AG08395 (cell line): Measurements from ENCODE around the gene VPS13D.
A peak's percentile ranks its signal among the peaks of the same experiment; 100 is the strongest.

Experiments
- DNase-seq: peaks from one replicate; pipeline ENCODE4 v3.0.0; 2012; ENCODE audit warnings: mixed read lengths, low spot score

VPS13D gene

DNA sequence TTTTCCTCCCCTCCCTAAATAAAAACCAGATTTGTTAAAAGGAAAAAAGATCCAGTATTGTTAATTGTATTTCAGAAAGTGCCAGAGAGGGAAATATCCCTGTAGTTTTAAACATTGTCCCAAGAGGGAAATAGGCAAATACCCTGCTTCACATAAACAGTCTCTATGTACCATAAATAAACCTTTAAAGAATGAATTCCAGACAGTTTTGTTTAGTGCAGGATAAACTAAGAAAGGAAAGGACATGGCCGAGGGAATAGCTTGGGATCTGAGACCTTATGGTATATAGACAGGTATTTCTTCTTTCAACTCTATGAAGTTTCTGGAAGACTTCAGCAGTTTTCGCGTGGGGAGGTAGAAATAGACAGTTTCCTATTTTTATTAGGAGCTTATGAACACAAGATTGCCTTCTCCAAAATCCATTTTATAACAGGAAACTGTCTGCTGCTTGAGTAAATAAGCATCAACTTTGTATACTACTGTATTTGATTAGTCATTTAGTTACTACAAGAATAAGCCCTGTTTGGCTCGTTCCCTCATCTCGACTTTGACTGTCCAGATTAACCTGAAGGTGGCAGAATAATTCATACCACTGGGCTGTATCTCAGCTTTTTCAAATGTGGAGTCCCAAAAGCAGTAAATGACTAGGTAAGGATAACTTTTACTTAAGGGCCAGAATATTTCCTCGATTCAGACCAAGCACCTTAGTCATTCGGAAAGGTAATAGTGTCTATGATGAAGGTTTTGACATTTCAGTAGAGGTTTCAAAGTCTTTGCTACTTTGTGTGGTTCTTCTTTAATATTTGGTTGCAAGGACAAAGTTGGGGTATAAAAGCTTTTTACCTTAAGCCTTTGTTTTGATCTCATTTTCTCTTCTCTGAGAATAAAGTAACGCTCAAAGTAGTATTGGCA lies 177.5 kb downstream of the VPS13D start:
- peak; percentile 72 for DNase-seq

DNA sequence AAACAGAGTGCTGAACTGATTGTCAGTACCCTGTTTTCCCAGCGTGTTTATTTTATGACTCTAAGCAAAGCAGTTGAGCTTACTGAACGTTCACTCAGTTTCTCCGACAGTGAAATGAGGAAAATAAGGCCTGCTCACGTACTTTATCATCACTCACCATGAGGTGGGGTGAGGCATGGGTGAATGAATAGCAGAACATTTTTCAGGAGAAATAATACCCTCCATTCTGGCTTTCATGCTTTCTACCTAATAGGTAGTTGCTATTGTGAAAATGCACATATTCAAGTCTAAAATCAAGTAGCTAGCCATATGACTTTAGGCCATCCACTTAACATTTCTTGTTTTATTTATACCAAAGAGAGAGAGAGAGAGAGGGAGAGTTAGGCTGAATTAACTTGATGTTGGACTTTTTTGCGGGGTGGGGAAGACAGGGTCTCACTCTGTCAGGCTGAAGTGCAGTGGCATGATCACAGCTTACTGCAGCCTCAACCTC lies 178.2 kb downstream of the VPS13D start:
- DNase-seq, result no peak

DNA sequence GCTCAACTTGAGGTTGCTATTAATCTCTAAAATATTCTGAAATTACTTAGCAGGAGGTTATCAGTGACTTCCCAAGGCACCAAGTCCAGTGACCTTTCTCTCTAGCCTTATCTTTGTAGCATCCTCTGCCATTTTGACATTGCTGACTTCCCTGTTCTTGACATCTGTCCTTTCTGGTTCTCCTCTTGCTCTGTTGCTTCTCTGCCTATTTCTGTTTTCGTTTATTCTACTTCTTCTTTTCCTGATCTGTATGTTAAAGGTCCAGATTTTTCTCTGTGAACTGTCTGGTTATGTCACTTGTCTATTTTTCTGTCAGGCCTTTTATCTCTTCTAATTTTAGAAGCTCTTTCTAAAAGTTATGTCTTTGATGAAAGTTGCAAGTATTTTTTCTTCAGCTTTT lies 178.8 kb downstream of the VPS13D start:
- no peak for DNase-seq

DNA sequence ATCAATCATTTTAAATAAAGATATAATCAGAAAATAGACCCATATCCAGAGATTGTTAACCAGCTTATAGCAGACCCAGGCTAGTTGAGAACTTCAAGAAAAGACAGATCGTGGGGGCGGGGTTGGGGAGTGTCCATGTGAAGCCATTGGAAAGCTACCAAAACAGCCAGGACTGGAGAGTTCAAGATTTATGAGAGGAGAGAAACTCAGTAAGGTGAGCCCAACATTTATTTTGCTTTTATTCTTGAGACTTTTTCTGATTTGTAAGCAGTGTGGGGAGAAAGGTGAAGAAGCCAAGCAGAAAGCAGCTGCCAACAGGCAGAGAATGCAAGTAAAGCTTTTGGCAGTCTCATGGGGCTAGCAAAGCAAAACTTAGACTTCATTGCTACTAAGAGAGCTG lies 179.9 kb downstream of the VPS13D start:
- DNase-seq, result no peak

DNA sequence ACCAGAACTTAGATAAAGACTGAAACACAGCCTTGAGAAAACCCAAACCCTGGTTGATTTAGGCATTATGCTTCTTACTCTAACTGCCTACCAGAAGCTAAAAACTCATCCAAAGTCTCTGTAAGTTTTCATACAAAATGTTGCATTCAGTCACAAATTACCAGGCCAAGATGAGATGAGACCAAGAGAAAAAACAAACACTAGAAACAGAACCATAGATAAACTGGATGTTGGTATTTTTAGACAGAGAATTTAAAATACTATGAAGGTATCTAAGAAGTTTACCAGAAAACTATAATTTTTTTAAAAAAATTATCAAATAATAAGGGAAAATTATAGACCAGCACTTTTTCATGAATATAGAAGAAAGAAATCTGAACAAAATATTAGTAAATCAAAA lies 180.5 kb downstream of the VPS13D start:
- DNase-seq, result no peak

DNA sequence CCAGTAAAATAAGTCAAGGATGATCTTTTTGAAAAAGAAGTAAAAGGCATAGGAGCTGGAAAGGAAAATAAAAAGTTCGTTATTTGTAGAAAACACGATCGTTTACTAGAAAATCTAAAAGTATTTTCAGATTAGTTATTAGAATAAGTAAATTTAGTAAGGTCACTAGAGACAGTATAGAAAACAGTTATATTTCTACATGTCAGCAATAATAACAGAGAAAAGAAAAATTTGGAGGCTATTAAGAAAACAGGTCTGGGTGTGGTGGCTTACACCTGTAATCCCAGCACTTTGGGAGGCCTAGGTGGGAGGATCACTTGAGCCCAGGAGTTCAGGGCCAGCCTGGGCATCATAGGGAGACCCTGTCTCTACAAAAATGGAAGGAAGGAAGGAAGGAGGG lies 181.3 kb downstream of the VPS13D start:
- DNase-seq, result no peak

DNA sequence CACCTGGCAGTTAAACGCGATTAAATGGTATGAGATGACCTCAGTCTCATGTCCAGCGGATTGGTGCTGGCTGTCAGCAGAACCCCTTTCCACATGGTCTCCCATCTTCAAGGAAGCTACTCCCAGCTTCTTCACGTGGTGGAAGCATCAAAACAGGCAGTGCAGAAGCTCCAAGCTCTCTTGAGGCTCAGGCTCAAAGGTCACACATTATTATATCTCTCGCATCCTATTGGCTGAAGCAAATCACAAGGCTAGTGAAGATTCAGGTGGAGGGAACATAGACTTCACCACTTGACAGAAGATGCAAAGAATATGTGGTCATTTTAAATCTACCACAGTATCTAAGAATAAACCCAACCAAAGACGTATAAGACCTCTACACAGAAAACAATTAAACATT lies 181.9 kb downstream of the VPS13D start:
- no peak for DNase-seq

DNA sequence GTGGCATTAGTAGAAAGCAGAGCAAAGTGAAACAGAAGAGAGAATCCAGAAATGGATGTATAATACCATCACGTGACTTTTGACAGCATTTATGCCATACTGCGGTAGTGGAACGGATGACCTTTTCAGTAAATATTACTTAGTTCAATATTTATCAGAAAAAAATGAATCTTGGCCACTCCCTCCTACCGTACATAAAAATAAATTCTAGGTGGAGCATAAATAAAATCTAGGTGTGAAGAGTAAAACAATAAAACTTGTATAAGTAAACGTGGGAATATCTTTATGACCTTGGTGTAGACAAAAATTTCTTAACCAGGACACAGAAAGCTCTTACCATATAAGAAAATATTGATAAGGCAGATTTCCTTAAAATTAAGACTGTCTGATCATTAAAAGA lies 182.6 kb downstream of the VPS13D start:
- no peak for DNase-seq

DNA sequence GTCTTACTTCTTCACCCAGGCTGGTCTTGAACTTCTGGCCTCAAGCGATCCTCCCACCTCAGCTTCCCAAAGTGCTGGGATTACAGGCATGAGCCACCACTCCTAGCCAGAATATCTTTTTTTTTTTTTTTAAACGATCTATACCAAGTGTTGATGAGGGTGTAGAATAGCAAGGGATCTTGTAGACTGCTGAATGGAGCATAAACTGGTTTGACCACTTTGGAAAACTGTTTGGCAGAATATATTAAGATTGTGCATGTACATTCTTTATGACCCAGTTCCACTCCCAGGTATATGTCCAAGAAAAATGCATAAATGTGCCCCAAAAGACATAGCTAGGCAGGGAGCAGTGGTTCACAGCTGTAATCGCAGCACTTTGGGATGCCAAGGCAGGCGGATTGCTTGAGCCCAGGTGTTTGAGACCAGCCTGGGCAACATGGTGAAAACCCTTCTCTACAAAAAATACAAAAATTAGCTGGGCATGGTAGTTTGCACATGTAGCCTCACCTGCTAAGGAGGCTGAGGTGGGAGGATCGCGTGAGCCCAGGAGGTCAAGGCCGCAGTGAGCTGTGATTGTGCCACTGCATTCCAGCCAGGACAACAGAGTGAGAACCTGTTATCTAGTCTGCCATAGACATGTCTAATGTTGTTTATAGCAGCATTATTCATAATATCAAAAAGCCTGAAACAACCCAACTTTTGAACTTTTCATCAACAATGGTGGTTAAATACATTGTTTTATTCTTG lies 184.0 kb downstream of the VPS13D start:
- DNase-seq, result no peak

DNA sequence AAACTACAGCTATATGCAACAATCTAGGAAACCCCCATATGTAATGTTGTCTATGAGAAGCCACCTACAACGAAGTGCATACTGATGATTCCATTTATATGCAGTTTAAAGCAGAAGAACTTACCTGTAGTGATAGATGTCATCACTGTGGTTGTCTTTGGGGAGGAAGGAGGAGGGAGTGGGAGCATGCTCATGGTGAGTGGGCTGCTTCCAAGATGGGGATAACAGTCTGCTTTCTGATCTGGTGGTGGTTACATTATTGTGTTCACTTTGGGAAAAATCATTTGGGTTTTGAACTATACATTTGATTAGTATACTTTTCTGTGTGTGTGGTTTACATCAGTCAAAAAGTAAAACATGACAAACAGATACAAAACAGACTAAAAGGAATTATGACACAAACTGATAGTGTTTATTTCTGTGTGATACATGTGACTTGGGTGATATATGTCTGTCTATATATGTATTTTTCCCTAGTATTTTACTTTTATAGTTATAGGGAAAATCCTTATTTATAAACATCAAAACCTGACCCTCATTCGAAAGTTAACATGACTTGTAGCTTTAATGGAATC lies 184.7 kb downstream of the VPS13D start:
- DNase-seq, result no peak

DNA sequence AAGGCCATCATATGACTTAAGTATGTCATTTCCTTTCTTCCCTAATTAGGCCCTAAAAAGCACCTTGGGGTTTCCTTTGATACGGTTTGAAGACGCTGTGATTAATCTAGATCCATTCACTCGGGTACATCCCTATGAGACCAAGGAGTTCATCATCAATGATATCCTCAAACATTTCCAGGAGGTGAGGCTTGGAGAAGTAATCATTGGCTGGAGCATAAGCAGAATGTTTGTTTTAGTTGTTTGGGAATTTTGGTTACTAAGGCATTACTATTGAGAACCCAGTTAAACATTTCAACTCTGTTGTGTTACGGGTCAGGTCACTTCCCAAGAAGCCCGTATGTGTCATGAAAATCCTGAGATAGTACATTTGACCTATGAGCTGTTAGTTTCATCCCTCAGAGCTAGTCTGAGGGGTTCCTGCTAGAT lies 185.2 kb downstream of the VPS13D start:
- DNase-seq, result no peak

DNA sequence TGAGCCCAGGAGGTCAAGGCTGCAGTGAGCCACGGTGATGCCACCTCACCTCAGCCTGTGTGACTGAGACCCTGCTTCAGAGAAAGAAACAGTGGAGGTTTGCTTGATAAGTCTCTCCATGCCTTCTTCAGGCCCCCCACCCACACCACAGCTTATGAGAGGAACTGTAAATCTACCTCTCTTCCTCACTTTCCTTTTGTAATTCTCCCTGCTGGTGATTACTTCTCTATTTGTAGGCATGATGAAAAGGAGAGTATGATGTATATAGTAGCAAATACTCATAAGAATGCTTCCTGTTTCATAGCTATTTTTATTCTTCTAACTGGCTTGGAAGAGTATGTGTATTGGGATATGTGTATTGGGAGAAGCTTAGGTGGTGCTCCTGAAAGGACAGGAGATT lies 186.3 kb downstream of the VPS13D start:
- DNase-seq, result no peak

DNA sequence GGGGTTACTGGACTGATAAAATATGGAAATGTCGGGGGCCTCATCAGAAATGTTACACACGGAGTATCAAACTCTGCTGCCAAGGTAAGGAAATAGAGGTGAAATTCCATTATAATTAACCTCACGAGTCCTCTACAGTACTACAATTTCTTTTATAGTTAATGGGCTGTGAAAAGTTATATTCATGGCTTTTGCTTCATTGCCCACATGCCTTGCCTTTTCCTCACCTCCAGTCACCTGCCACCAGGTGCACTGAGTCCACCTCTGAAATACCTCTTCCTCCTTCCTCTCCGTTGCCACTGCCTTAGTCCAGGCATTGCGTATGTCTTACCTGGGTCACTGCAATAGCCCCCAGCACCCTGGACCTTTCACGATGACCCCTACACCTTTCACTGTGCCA lies 186.9 kb downstream of the VPS13D start:
- DNase-seq, result no peak

DNA sequence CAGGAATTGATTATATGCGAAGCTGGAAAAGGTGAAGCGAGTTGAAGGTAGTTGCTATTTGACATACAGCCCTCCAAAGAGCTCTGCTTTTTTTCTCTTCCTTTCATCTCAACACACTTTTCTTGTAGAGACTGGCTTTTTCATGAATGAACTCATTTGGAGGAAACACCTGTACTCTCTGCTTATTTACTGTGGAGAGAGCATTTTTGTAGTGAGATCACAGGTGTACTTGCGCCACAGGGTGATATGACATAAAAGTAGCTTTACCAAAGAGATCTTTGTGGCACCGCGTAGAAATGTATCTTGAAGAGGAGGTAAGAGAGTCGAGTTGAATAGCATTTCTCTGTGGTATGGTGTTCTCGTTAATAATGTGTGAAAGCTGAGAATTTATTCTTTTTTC lies 187.6 kb downstream of the VPS13D start:
- DNase-seq, result no peak

DNA sequence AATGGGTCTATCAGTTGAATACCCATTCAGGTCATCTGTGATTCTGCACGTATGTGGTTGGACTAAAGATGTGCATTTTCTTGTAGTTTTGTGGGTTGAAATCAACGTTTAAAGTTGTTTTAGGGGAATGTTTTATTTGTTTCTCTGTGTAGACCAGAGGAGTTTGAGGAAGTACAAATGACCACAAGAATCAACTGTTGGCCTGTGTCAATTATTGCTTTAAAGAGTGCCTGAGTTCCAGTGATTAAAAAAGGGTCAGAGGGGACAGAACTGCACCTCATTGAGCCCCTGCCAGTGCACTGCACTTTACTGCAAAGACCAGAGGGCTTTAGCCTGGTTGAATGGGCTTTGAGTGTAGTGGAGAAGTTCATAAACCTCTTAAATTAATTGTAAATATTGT lies 190.3 kb downstream of the VPS13D start:
- DNase-seq, result no peak

DNA sequence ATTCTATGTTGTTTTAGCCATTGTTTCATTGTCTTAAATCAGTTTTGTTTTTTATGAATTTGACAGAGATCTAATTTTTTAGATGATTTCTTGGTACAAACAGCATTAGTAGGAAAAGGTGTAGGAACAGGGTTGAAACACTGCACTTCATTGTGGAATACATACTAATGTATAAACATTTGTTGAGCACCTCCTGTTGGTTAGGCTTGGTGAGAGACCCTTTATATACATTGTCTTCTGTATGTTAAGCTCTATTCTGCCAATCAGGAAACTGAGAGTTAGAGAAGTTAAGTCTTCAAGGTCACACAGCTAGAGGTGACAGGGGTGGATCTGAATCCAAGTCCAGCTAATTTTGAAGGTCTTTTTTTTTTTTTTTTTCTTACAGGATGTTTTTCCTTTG lies 192.7 kb downstream of the VPS13D start:
- no peak for DNase-seq

DNA sequence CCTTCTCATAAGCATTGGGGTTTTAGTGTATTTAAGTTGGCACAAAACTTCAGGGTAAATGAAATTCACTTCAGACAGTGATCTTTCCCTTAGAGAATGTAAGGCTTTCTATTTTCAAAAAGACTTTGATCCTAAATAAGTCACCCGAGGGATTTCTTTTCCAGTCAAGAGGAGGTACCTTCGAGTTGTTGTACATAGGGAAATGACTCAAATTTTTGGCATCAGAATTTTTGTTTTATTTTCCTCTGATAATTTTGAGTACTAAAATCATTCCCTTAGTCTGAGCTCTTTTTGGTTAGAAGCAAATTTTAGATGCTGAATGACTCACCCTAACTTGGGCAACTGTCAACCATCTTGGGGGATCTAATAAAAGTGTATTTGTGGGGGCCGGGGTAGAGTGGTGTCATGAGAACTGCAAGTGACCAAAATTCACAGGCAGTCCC lies 194.3 kb downstream of the VPS13D start:
- DNase-seq, result peak; percentile 60

DNA sequence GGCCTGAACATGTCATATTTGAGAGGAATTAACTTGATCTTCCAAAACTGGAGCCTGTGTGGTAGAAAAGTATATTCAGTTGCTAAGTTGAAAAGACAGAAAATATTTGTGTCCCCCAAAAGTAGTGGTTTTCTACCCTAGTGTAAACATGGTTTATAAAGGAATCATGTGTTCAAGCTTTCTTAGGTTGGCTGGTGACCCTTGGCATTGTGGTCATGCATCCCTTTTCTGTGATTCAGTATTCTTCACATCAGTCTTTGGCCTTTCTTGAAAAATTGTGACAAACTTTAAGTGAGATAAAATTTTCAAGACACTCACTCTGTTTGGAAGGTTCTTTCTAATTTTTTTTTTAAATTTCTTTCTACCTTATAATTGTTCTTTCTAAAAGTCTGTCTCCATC lies 195.0 kb downstream of the VPS13D start:
- DNase-seq, result no peak

DNA sequence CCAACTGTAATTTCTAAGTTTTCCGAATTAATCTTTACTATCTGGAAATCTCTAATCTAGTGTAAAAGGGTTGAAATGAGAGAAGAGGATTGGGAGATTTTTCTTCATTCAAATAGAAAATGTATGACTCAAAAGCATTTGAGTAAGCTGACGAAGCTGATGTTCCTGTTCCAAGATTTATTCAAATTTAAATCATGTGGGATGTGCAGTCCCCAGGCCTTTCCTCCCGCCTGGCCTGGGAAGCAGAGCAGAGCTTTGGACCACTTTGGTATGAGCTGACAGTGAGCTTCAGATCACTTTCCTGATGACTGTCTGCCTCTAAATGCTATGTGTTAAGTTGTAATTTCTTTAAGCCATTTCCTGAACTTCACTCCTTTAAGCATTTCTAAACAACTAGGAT lies 196.2 kb downstream of the VPS13D start:
- DNase-seq, result no peak

DNA sequence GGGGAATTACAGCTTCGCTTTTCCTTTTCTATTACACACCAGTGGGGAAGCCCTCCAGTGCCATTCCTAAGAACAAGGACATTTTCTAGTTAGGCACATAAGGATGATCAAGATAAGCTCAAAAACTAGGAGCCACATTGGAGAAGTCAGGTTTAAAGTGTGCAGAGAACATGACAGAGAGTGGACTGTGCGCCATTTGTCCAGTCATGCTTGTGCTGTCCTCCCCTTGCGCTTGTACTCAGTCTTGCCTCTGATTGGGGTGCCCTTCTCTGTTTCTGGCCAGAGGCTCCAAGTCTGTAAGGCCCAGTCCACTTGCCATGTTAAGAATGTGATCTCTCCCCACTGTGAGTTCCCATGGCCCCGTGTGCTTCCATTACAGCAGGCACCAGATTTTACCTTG lies 198.5 kb downstream of the VPS13D start:
- DNase-seq, result no peak

DNA sequence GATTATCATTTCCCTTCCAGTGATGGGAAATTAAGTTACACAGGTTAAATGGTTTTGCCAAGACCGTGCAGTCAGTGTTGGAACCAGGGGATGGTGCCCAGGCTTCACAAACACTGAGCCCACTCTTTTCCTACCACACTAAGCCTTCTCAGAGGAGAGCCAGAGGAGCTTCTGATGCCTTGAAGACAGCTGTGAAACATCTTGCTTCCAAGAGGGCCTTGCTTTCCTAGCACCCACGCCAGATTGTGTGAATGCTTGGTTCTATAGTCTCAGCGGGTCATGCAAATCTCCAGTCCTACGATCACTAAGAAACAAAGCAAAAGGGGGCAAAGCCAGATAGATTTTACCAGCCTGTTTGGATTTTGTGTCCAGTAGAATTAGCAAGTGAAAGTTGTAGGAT lies 200.7 kb downstream of the VPS13D start:
- no peak for DNase-seq

DNA sequence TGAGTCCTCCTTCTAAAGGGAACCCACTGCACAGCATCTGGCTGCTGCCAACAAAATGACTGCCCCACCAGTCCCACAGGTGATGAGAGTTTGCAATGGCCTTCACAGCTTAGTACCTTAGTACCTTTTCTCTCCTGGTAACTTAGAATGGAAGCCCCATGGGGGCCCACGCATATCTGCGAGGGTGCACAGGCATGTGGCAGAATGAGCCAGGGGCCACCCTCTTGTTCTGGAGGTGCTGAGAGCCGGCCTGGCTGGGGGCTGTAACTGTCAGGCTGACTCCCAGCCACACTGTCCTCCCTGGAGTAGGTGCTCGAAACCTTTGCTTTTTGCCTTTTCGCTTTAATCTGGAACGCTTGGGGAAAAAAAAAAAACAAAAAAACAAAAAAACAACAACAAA lies 203.1 kb downstream of the VPS13D start:
- no peak for DNase-seq
